Right lobe of liver (tissue), 6 donors: ENCODE results near the gene ANKS6. TPM values are rescaled to one million over a fixed set of nuclear protein-coding genes. Genes with fewer than 3 reads are reported as not detected.

Experiments
- ATAC-seq, 4 donors: fragments of 200-7000 bp; cut with Tn5 transposase; one replicate each; pipeline ENCODE4 v1.9.1; 2020; ENCODE audit warnings: mild to moderate bottlenecking in 4 of 4, moderate library complexity in 4 of 4
- DNase-seq, 3 donors: peaks; one replicate each; pipeline ENCODE4 v3.0.0-alpha.2; 2020
- H3K27ac ChIP-seq, 3 donors: fragments of 200-600 bp; one replicate each; pipeline ENCODE4 v1.8.0; 2022
- H3K27me3 ChIP-seq, 2 donors: fragments of 200-600 bp; one replicate each; pipeline ENCODE4 v1.8.0; 2022
- H3K36me3 ChIP-seq, 4 donors: fragments of 200-600 bp; sonication (generic) in 1 of 4; one replicate each; pipeline versions ENCODE4 v1.5.1 to v1.8.0; 2017 to 2022; ENCODE audit warnings: control low read depth in 1 of 4
- H3K4me1 ChIP-seq, 4 donors: fragments of 200-600 bp; sonication (generic) in 1 of 4; one replicate each; pipeline versions ENCODE4 v1.5.1 to v1.8.0; 2017 to 2022; ENCODE audit warnings: control low read depth in 1 of 4
- H3K4me3 ChIP-seq, 3 donors: fragments of 200-600 bp; one replicate each; pipeline ENCODE4 v1.8.0; 2022
- H3K9me3 ChIP-seq, 4 donors: fragments of 200-600 bp; sonication (generic) in 1 of 4; one replicate each; pipeline versions ENCODE4 v1.5.1 to v1.8.0; 2017 to 2022; ENCODE audit warnings: control low read depth in 1 of 4
- CTCF ChIP-seq, 4 donors: fragments of 200-600 bp in 3 of 4; fragments of 450-650 bp in 1 of 4; IDR thresholded peaks; one replicate each; pipeline versions ENCODE4 v1.5.1 to v1.8.0; 2016 to 2022; ENCODE audit warnings: antibody characterized with exemption in 4 of 4, mild to moderate bottlenecking in 2 of 4
- POLR2A ChIP-seq: fragments of 450-650 bp; IDR thresholded peaks from one replicate; pipeline ENCODE4 v1.6.1; 2017; ENCODE audit warnings: antibody characterized with exemption, mild to moderate bottlenecking
- WGBS: methylation state at CpG from one replicate; pipeline ENCODE4 v1.1.6; 2018; ENCODE audit warnings: low coverage, low lambda C conversion rate; ENCODE audit not compliant: insufficient coverage; ENCODE audit errors: missing lambda C conversion rate; 5-methylcytosine and 5-hydroxymethylcytosine counted together
- intact Hi-C, 2 donors: fragments of 100-400 bp; cut with DNase I; formaldehyde crosslinking; loops; one replicate each; pipeline versions ENCODE4 v1.11.2 to v1.14.1; 2022
- long read RNA-seq: library from polyadenylated mRNA; unstranded; transcript quantifications from one replicate; pipeline ENCODE4 v2.0.0, GENCODE V29; 2019
- total RNA-seq, 6 experiments: library from RNA; depleted of rRNA in 2 of 6; stranded (reverse); fragments of >200 nt in 2 of 6; fragmentation: NEBNext Ultra II Directional in 3 of 6; extraction: Animal tissue kit (Norgen Biotek cat#: 25700) in 3 of 6; gene quantifications; one replicate each; pipeline versions ENCODE4 v1.1.0 to v1.2.4, GENCODE V29; 2016 to 2023
- donor health status: DM: no; HTN: yes; CAD: no.
- donor health status: DM: no; HTN: no; CAD: no.
- donor health status: DM: no; HTN: no; CAD: no.
- donor health status: DM: no; HTN: yes; CAD: no.
- donor health status: DM: no; HTN: yes; CAD: no.

ANKS6 gene
- 1 to 10 TPM; 3.7 to 7.9 (median 4.7) TPM for total RNA-seq
- long read RNA-seq = 0 reads

- intact Hi-C loops = no loop called here
- Histone ChIP-seq H3K36me3 (no peaks in the 10 kb centered on the region), H3K27me3 (no peaks in the 10 kb centered on the region), H3K4me1 (no peaks in the 10 kb centered on the region), H3K4me3 (peak within 1 kb of the TSS; percentile 57 to 71 (median 59)), H3K9me3 (no peaks in the 10 kb centered on the region), H3K27ac (no peak within 1 kb of the TSS)
- 11% methylated on average over 11 of the region's 86 CpGs for WGBS
- TF ChIP-seq CTCF (IDR thresholded peaks at IDR 0.05) = peak; percentile 32 to 91 (median 54)
- TF ChIP-seq POLR2A = no peak
- ATAC-seq (peak; percentile 96 to 99 (median 96)), DNase-seq (peak; percentile 82 to 84 (median 83))
These were observed at the start of gene ANKS6 for GRCh38 chr9:98796364-98797101. Gene ANKS6 (minus strand): TSS chr9:98796555. CDS start chr9:98796491, 64 bp downstream.

GRCh38 chr9:98846081-98846480 lies 49.7 kb upstream of the ANKS6 start:
- Histone ChIP-seq H3K36me3 (no peaks in the 10 kb centered on the region), H3K4me1 (no peaks in the 10 kb centered on the region), H3K9me3 (no peaks in the 10 kb centered on the region), H3K27me3 (no peaks in the 10 kb centered on the region), H3K27ac (no peak overlapping the region), H3K4me3 (no peak overlapping the region)
- ATAC-seq = no peak
- TF ChIP-seq CTCF (IDR thresholded peaks at IDR 0.05) (no peak), POLR2A (no peak)
- intact Hi-C loops = no loop called here
- DNase-seq = no peak
- WGBS = 64% methylated on average over 4 of the region's 5 CpGs

DNA sequence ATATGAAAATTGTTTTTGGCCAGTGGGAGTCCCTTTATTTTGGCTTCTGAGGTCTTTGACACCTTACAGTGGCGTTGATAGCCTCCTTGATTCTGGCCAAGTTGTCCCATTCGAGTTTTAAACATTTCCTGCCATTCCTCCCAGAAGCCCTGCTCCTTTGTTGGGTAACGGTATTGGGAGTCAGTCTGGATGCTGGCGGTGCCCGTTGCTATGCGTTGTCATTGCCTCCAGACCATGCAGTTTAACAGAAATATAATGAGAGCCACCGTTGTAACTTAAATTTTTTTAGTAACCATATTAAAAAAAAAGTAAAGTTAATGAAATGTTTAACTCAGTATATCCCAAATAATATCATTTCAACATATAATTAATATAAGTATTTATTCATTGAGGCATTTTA lies 46.2 kb upstream of the ANKS6 start:
- ATAC-seq (no peak), DNase-seq (no peak)
- Histone ChIP-seq H3K27ac (no peak overlapping the region), H3K36me3 (no peaks in the 10 kb centered on the region), H3K27me3 (no peaks in the 10 kb centered on the region), H3K4me1 (no peaks in the 10 kb centered on the region), H3K4me3 (no peak overlapping the region), H3K9me3 (no peaks in the 10 kb centered on the region)
- no peak for TF ChIP-seq POLR2A
- no peak for TF ChIP-seq CTCF (IDR thresholded peaks at IDR 0.05)
- WGBS = 76% methylated on average over 5 of the region's 7 CpGs
- intact Hi-C loops = no loop called here

DNA sequence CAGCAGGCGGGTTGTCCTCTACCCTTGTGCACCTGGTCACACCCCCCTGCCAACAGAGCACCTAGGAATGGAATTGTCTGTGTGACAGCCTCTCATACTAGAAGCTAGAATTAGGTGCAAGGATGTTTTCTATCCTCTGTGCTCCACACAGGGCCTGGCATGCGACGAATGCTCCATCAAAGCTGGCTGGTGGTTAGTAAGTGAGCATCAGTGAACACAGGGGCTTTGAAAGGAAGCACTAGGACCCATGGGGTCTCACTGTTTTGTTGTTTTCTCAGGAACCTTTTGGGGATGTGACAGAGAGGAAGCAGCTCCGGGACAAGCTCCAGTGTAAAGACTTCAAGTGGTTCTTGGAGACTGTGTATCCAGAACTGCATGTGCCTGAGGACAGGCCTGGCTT lies 43.4 kb upstream of the ANKS6 start:
- intact Hi-C loops = no loop called here
- Histone ChIP-seq H3K27ac (no peak overlapping the region), H3K9me3 (no peaks in the 10 kb centered on the region), H3K36me3 (no peaks in the 10 kb centered on the region), H3K4me1 (no peaks in the 10 kb centered on the region), H3K27me3 (no peaks in the 10 kb centered on the region), H3K4me3 (no peak overlapping the region)
- TF ChIP-seq POLR2A (no peak), CTCF (IDR thresholded peaks at IDR 0.05) (no peak)
- no peak for DNase-seq
- ATAC-seq = no peak
- 76% methylated on average over 2 of the region's 4 CpGs for WGBS
